GM12864 (cell line): ENCODE measurements around the gene YOD1.

Source experiments
- DNase-seq: peaks from one replicate; pipeline ENCODE4 v3.0.0-alpha.2; 2011; ENCODE audit warnings: low read depth
- H3K4me3 ChIP-seq: 2 replicates; pipeline ENCODE4 v1.5.1; 2011; ENCODE audit warnings: mild to moderate bottlenecking, low read depth, low read length, control low read depth
- TF ChIP-seq, protein P1 (sequence below): IDR thresholded peaks from 2 replicates; pipeline ENCODE4 v1.5.1; 2011; ENCODE audit warnings: low read depth, mild to moderate bottlenecking, moderate library complexity, low read length, control low read depth, inconsistent platforms; ENCODE audit errors: missing control alignments

The YOD1 gene

GRCh38 chr1:207002724-207003146, 48.3 kb downstream of the YOD1 start:
- TF ChIP-seq, protein P1, sequence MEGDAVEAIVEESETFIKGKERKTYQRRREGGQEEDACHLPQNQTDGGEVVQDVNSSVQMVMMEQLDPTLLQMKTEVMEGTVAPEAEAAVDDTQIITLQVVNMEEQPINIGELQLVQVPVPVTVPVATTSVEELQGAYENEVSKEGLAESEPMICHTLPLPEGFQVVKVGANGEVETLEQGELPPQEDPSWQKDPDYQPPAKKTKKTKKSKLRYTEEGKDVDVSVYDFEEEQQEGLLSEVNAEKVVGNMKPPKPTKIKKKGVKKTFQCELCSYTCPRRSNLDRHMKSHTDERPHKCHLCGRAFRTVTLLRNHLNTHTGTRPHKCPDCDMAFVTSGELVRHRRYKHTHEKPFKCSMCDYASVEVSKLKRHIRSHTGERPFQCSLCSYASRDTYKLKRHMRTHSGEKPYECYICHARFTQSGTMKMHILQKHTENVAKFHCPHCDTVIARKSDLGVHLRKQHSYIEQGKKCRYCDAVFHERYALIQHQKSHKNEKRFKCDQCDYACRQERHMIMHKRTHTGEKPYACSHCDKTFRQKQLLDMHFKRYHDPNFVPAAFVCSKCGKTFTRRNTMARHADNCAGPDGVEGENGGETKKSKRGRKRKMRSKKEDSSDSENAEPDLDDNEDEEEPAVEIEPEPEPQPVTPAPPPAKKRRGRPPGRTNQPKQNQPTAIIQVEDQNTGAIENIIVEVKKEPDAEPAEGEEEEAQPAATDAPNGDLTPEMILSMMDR = no peak
- no peak overlapping the region for H3K4me3 ChIP-seq
- DNase-seq = no peak

DNA sequence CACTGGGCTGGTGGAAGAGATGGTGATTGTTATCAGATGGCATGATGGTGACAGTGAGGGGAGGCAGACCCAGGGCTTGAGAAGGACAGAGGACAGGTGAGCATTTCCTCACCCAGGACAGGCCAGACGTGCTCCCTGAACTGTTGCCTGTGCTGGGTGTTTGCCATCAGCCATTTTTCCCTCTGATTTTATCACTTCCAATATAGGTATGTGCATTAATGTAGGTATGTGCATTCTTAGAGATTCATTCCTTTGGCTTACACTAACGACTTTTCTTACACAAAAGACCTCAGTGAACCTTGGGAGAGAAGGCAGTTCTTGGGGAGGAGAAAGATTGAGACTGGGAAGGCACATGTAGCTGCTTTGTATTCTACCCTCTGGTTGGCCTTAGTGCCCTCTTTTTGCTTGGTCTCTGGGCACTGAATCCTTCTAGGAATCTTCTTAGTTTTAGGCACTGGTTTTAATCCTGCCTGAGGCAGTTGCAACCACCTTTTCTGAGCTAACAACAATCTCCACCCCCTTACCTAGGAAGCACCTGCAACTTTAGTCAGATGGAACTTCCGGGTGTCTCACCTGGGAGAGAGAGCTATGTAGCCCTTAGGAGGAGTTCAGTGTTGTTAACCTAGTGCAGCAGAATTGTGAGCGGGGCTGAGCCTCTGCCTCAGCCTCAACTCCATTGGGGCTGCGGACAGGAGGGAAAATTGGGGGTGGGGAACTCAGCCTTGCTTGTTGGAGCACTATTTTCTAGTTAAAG, 49.3 kb downstream of the YOD1 start:
- TF ChIP-seq, protein P1 = no peak
- no peak overlapping the region for H3K4me3 ChIP-seq
- no peak for DNase-seq

DNA sequence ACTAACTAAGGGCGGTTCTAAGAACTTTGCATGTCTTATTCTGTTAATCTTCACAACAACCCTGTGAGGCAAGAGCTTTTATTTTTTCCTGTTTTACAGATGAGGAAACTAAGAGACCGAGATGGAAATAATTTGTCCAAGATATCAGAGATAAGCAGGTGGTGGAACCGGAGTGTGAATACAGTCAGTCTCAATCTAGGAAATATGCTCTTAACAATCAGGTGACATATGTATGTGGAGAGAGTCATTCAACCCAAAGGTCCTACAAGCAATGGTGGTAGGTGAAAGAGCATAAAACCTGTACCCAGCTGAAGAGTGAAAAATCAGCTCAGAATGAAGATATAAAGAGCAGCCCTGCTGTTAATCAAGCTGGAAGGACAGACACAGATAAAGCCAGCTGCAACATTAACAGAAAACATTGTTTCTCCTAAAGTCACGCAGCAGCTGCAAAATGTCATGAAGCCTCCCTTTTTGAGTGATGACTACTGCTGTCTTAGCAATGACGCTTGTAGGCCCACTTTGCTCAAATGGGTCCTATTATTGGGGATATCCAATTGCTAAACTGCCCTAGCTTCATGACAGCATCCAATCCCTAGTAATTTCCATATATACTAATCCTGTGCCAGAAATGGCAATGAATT, 50.2 kb downstream of the YOD1 start:
- no peak for DNase-seq
- H3K4me3 ChIP-seq = no peak overlapping the region
- TF ChIP-seq, protein P1 = no peak

- no peak overlapping the region for H3K4me3 ChIP-seq
- DNase-seq = no peak
- TF ChIP-seq, protein P1 = no peak
Observed at GRCh38 chr1:206998816-206999215, 52.2 kb downstream of the YOD1 start.
